Activated CD8-positive, alpha-beta memory T cell treated with anti-CD3 and anti-CD28 coated beads for 1 hour (primary cell): Measurements from ENCODE around the gene MAIP1.
"Not testable (repeated sequence)": the region's sequence is repeated elsewhere in the genome, so short reads cannot be mapped to it uniquely, and the experiment has no call there.

Experiments
- DNase-seq, 2 donors: peaks; one replicate each; pipeline ENCODE4 v3.0.0-alpha.2; 2020; ENCODE audit warnings: low read depth in 1 of 2; ENCODE audit errors: extremely low read depth in 1 of 2

The MAIP1 gene, protein sequence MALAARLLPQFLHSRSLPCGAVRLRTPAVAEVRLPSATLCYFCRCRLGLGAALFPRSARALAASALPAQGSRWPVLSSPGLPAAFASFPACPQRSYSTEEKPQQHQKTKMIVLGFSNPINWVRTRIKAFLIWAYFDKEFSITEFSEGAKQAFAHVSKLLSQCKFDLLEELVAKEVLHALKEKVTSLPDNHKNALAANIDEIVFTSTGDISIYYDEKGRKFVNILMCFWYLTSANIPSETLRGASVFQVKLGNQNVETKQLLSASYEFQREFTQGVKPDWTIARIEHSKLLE

DNA sequence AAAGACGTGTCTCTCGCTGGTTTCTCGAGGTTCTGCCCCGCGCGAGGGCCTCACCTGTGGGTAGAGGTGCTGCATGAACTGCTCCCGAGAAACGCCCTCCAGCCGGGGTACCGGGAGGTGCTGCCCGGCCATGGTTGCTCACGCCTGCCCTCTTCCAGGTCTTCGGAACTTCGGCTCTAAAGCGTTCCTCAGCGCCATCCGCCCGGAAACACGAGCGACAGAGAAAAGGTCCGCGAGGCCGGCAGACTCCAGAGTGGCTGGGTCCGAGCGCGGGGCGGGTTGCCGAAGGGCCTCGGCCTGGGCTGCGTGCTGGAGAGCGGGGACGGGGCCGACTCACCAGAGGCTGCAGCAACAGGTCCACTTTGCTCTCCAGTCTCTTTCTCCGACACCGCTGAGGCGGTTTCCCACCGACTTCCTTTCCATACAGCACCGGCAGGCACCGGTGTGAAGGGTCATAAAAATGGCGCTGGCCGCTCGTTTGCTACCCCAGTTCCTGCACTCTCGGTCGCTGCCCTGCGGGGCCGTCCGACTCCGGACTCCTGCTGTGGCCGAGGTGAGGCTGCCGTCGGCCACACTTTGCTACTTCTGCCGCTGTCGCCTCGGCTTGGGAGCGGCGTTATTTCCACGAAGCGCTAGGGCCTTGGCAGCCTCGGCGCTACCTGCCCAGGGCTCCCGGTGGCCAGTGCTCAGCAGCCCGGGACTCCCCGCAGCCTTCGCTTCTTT lies at the start of gene MAIP1, which contains the start of gene TYW5:
Gene MAIP1, plus strand, starts transcription at position 244 of the 723 bp plus-strand sequence. Its CDS starts 217 bp downstream, at position 461.
Gene TYW5, minus strand, starts transcription at position 153 of the 723 bp plus-strand sequence. Its CDS starts 21 bp downstream, at position 132.
- DNase-seq = peak; percentile 52 to 58

DNA sequence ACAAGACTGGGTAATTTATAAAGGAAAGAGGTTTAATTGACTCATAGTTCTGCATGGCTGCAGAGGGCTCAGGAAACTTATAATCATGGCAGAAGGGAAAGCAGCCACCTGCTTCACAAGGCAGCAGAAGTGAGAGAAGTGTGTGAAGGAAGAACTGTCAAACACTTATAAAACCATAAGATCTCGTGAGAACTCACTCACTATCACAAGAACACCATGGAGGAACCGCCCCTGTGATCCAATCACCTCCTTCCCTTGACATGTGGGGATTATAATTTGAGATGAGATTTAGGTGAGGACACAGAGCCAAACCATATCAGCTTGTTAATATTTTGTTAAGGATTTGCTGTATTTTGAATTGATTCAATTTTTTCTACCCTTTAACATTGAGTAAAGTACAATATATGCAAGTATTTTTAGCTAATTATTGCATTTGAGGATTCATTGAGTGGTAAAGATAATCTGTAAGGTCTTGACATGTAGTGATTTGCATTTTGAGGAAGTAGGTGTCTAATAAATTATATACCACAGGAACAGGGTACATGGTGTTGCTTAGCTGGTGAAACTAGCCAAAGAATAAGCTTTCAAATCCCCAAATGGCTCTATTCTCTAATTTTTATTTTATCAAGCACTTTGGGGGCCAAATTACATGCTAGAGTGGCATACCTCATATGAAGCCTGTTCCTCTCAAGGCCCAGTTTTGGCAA lies 48.2 kb upstream of the MAIP1 start:
- no peak for DNase-seq

DNA sequence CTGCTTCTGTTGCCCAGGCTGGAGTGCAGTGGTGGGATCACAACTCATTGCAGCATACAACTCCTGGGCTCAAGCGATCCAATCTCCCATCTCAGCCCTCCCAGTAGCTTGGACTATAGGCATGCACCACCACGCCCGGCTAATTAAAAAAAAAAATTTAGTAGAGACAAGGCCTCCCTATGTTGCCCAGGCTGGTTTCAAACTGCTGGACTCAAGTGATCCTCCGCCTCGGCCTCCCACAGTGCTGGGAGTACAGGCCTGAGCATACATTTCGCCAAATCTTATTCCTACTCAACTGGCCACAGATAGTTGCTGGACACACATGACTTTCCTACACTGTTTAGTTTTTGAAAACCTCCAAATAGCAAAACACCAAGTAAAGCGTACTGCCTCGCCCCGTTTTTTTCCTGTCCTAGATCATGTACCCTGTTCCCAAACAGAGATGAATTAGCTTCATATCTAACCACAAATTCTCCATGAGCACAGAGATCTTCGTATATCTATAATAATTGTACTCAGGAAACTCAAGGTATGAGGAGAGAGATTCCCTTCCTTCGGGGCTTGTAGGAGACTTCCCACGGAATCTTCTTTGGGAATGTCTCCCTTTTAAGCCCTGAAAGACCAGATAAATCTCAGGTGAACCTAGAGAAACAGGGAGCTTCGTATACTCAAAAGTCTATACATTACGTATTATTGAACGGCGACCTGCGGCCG lies 44.9 kb upstream of the MAIP1 start:
- no peak for DNase-seq

DNA sequence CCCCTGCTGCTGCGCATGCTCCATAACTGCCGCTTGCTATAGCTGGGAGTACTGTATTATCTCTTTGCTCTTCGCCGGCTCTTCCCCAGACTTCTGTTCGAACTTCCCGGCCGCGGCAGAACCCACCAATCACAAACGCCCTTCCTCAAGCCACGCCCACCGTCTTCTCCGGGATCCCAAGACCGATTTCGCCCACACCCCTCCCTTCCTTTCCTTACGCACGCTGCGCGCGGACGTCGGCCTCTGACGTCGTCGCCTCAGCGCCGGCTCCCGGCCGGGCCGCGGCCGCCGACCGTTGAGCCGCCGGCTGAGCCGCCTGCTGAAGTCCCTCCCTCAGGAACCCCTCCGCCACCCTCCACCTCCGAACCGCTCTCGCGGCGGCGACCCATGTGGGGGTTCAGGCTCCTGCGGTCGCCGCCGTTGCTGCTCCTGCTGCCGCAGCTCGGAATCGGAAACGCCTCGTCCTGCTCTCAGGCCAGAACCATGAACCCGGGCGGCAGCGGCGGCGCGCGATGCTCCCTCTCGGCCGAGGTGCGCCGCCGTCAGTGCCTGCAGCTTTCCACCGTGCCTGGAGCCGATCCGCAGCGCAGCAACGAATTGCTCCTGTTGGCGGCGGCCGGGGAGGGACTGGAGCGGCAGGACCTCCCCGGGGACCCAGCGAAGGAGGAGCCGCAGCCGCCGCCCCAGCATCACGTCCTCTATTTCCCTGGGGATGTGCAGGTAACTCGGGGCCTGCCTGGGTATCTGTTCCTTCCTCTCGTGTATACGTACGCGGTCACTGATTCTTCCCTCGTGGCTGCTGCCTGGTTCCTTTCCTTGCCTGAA lies 44.1 kb upstream of the MAIP1 start, which contains the start of gene C2orf69:
Gene C2orf69, plus strand, starts transcription at position 242 of the 825 bp plus-strand sequence. Its CDS starts 146 bp downstream, at position 388.
- peak; percentile 76 to 85 for DNase-seq

DNA sequence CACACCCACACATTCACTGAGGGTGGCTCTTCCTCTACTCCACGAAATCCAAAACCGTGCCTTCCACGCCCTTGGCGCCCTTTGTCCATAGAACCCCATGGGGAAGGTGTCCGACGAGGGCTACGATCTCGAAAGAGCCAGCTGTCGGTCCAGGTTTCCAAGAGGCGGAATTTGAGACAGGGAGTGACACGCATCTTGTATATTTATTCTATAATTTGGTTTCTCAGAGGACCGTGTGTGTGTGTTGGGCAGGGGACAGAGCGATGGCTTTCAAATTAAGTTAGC lies 43.6 kb upstream of the MAIP1 start:
- no peak for DNase-seq

DNA sequence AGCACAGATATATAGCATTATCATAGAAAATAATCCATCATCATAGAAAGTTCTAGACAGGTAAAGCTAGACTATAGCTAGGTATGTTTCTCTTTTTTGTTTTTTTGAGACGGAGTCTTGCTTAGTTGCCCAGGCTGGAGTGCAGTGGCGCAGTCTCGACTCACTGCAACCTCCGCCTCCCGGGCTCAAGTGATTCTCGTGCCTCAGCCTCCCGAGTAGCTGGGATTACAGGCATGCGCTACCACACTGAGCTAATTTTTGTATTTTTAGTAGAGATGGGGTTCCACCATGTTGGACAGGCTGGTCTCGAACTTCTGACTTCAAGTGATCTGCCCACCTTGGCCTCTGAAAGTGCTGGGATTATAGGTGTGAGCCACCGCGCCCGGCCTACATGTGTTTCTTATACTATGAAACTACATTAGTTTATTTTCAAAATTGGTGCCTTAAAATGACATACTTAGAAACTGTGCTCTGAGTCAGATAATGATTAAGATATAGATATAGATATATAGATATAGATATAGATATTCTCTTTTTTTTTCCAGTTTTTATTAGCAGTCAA lies 42.7 kb upstream of the MAIP1 start:
- not testable (repeated sequence) for DNase-seq

DNA sequence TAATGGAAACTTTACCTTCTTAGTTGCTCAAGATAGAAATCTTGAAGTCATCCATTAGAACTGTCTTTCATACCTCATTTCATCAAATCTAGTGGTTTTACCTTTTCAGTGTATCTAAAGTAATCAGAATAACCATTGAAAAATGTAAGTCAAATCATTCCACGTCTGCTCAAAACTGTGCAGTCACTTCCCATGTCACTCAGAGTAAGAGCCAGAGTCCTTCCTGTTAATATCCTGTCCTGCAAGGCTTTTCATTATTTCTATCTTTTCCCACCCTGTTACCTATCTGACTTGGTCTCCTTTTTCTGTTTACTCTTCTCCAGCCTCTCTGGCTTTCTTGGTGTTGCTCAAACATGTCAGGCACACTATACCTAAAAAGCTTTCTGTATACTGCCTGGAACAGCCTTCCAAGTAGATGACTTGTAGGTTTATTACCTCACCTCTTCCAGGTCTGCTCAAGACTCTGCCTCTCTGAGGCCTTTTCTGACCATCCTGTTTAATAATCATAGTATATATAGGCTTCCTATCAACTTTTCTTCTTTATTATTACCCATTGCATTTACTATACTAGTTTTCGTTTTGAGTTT lies 40.9 kb upstream of the MAIP1 start:
- no peak for DNase-seq

DNA sequence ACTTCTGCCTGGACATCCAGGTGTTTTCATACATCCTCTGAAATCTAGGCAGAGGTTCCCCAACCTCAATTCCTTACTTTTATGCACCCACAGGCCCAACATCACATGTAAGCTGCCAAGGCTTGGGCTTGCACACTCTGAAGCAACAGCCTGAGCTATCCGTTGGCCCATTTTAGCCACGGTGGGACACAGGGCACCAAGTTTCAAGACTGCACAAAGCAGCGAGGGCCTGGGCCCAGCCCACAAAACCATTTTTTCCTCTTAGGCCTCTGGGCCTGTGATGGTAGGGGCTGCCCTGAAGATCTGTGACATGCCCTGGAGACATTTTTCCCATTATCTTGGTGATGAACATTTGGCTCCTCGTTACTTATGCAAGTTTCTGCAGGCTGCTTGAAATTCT lies 38.4 kb upstream of the MAIP1 start:
- DNase-seq = no peak

DNA sequence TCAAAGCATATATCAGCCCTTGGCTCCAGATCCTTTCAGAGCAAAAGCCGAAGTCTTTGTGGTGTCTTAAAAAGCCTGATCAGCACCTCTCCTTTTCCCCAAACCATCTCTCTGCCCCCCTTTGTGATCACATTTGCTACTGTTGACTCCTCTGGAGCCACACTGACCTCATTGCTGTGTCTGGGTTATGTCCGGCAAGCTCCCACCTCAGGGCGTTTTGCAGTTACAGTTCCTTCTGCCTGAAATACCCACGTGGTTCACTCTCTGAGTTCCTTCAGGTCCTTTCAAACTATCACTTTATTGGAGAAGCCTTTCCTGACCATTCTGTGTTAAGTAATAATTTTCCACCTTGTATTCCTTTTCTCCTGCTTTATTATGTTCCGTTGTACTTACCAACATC lies 32.5 kb upstream of the MAIP1 start:
- DNase-seq = no peak

DNA sequence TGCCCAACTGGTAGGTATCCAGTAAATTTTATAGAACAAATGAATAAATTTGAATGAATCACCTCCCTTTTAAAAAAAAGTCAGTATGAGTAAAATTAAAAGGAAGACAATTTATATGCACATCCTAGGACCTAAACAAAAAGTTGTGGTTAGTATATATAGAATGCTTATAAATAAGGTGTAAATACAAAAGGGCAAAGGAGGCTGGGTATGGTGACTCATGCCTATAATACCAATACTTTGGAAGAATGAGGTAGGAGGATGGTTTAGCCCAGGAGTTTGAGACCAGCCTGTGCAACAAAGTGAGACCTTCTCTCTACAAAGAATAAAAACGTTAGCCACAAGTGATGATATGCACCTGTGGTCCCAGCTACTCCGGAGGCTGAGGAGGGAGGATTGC lies 31.5 kb upstream of the MAIP1 start:
- DNase-seq = no peak

DNA sequence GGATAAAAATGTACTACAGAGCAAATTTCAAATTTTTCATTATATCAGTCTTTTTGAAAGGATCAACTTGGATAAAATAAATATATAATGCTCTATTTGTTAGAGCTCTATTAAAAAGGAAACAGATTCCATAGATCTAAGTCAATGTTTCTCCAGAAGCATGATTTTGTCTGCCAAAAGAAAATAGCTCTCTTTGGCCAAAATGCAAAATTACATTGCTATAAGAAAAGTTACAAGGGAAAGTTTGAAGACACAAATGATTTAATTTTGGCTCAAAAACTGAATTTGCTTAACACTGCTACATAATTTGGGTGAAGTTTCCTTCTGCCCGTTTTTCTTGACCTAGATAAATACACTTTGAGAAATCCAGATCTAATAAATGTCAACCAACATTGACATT lies 28.6 kb upstream of the MAIP1 start:
- no peak for DNase-seq

DNA sequence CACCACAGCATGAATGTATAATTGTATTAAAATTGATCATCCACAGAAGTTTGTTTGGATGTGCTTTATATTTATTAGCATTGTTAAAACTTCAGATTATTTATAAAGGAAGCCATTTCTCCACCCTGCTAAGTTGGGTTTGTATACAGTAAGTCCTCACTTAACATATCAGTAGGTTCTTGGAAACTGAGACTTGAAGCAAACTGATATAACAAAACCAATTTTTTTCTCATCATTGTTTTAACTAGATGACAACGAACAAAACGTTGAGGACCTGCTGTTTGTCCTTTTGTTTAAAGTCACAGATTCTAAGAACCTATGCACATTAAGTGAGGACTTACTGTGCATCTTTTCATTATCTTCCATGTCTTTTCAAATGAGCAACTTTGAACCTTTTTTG lies 27.2 kb upstream of the MAIP1 start:
- DNase-seq = no peak

DNA sequence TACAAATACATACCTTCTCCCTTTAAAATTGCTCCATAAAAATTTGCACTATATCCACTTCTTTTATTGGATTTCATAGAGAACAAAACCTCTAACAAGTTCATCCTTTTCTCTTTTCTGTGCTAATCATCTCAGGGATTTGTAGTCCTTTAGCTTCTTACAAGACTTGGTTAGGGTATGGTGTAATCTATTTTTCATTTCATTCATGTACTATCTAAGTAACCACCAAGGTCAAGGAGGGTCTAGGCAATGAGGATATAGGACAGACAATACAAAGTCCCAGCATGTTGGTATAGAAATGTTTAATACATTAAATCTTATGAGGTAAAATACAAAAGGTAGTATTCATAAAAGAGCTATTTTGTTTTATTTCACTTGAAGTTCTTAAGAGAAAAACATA lies 26.8 kb upstream of the MAIP1 start:
- no peak for DNase-seq

DNA sequence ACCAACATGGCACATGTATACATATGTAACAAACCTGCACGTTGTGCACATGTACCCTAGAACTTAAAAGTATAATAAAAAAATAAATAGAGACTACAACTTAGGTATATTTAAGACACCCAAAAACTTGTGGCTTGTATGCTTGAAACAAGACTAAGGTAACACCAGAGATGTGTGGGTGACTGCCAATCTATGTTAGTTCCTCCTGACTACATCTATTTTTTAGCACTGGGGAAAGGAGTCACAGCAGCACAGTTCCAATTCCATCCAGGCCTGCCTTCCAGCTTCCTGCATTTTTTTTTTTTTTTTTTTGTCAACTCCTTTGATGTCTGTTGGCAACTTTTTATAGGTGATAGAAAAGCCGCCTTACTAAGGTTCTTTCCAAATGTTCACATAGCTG lies 26.1 kb upstream of the MAIP1 start:
- no peak for DNase-seq

DNA sequence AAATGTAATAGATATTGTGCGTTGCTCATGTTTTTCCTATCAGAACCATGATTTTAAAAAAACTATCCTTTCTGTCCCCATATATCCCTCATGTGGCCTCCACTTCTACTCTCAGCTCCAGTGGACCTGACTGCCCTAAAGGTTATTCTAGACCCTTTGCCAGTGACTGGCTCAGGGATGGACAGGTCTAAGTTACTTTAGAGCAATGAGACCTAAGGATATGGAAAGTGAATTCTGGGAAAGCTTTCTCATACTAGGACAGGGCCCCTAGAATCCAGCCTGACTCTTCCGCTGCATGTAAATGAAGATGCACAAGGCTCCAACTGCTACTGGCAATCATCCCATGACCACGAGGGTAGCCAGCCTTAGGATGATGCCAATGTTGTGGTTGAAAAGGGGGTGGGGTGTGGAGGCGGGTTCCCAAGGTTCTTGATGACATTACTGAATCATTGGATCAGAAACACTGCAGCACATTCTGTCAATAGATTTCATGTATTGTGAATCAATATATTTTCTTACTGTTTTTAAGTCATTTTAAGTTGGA lies 23.0 kb upstream of the MAIP1 start:
- DNase-seq = no peak

DNA sequence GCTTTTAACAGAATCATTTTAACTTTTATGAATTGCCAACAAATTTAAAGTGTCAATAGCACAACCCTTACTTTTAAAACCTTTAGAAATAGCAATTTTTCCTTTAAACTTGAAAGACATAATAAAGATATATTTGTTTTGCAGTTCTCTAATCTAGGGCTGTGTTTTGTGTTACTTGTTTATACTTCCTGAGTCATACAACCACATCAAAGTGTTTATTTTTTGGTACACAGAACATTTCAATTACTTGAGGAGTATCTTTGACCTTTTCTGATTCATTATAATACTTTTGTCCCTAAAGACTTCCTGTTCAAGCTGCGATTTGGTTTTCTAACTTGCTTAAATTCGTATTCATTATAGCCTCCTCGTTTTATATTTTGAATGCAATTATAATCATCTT lies 21.9 kb upstream of the MAIP1 start:
- no peak for DNase-seq

DNA sequence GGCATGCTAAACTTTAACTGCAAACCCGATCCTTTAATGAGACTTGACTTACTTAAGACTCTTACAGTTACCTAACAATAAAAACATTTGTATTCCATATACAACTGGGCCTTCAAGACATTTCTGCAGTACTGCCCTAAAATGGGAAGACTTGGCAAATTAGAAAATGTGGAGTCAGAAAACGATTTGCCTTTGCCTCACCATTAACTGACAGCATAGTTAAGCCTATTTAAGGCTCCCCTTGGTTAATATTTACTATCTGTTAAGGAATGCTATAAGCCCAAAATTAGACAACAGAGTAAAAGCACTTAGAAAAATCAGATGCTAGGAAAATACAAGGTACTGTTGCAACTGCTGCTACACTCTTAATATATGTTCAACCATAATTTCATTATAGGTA lies 18.8 kb upstream of the MAIP1 start:
- DNase-seq = no peak

DNA sequence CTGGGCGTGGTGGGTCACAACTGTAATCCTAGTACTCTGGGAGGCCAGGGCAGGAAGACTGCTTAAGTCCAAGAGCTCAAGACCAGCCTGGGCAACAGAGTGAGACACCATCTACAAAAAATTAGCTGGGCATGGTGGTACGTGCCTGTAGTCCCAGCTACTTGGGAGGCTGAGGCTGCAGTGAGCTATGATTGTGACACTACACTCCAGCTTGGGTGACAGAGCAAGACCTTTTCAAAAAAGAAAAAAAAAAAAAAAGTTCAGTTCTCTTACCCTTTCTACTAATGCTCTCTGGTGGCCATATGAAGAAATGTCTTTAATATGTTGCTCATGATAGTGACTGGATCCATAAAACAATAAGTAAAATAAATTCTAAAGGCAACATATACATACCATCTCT lies 15.0 kb upstream of the MAIP1 start:
- DNase-seq = no peak

DNA sequence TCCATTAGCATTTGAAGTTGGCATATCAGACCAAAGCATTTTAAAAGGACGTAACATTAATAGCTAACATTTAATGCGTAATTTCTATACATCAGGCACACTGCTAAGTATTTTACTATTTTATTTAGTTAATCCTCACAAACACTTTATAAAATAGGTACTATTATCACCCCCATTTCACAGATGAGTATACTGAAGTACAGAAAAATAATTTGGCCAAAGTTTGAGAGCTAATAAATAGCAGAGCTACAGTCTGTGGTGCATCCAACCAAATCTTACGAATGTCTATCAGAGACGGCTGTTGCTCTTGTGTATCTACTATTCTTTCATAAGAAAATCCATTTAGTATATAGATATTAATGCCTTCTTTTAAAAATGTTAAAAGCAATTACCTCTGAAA lies 12.0 kb upstream of the MAIP1 start:
- DNase-seq = no peak
